NCI-H1105 treated with DMSO at 0.1 percent for 48 hours (cell line): ENCODE measurements around the gene PCGF3.

ENCODE experiments used
- DNase-seq: peaks from one replicate; lab custom pipeline; 2025; lab: John Stamatoyannopoulos, UW

PCGF3 gene, protein sequence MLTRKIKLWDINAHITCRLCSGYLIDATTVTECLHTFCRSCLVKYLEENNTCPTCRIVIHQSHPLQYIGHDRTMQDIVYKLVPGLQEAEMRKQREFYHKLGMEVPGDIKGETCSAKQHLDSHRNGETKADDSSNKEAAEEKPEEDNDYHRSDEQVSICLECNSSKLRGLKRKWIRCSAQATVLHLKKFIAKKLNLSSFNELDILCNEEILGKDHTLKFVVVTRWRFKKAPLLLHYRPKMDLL

DNA sequence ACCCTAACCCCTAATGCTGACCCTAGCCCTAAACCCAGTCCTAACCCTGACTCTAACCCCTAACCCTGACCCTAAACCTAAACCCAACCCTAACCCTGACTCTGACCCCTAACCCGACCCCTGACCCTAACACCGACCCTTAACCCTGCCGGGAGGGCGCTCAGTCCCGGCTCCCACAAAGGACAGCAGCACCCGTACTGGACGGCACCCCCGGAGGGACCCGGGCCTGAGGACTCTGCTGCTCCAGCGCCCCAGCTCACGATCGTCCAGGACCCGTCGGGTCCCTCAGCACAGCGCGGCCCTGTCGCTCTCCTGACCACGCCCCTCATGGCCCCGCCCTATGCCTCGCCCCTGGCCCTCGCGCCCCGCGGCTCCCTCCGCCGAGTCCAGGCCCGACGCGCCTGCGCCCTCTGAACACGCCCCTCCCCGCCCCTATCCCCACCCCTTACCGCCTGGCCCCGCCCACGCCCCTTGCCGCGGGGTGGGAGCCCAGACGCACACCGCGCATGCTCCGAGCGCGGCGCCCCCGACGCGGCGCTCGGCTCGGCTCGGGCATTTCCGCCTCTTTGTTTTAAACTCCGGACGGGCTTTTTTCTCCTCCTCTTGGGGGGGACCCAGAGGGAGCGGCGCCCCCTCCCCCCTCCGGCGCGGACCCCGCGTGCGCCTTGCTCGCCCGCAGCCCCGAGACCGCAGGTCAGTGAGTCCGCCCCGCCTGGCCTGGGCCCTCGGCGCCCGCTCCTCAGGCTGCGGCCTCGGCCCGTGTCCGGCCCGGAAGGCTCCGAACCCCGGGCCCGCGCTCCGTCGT lies at the start of gene PCGF3:
Gene PCGF3 (plus strand): TSS at position 555 of the 805 bp plus-strand sequence. CDS start 27,849 bp downstream, outside the sequence.
- peak; percentile 69 for DNase-seq

DNA sequence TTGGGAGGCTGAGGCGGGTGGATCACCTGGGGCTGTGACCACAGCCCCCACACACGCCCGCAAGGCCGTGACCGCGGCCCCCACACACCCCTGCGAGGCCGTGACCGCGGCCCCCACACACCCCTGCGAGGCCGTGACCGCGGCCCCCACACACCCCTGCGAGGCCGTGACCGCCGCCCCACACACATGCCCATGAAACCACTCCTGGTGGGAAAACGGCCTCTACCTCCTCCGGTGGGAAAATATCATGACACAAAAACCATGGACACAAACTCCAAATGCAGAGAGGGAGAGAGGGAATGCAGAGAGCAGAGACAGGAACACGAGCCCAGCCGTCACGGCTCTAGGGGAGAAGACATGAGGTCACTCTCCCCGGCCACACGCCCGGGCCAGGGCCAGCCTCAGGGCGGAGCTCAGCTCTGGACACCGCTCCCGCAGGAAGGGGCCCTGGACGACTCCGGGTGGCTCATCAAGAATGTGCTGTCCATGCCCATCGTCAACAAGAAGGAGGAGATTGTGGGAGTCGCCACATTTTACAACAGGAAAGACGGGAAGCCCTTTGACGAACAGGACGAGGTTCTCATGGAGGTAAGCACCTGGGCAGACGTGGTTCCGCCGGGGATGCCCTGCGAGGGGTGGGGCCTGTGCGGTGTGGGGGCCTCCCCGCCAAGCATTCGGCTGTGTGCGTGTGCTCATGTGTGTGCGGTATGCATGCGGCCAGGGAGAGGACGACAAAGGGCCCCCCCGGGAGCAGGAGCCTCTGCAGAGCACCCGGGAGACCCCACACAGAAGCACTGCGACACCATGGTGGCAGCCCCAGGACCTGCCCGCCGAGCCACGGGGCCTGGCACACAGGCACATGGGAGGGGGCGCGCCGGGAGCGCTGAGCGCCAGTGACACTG lies 48.9 kb upstream of the PCGF3 start:
- no peak for DNase-seq

DNA sequence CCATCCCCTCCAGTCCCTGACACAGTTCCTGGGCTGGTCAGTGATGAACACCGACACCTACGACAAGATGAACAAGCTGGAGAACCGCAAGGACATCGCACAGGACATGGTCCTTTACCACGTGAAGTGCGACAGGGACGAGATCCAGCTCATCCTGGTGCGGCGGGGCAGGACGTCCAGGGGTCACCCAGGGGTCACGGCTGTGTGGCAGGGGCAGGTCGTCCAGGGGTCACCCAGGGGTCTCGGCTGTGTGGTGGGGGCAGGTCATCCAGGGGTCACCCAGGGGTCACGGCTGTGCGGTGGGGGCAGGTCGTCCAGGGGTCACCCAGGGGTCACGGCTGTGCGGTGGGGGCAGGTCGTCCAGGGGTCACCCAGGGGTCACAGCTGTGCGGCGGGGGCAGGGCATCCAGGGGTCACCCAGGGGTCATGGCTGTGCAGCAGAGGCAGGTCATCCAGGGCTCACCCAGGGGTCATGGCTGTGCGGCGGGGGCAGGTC lies 48.2 kb upstream of the PCGF3 start:
- no peak for DNase-seq

DNA sequence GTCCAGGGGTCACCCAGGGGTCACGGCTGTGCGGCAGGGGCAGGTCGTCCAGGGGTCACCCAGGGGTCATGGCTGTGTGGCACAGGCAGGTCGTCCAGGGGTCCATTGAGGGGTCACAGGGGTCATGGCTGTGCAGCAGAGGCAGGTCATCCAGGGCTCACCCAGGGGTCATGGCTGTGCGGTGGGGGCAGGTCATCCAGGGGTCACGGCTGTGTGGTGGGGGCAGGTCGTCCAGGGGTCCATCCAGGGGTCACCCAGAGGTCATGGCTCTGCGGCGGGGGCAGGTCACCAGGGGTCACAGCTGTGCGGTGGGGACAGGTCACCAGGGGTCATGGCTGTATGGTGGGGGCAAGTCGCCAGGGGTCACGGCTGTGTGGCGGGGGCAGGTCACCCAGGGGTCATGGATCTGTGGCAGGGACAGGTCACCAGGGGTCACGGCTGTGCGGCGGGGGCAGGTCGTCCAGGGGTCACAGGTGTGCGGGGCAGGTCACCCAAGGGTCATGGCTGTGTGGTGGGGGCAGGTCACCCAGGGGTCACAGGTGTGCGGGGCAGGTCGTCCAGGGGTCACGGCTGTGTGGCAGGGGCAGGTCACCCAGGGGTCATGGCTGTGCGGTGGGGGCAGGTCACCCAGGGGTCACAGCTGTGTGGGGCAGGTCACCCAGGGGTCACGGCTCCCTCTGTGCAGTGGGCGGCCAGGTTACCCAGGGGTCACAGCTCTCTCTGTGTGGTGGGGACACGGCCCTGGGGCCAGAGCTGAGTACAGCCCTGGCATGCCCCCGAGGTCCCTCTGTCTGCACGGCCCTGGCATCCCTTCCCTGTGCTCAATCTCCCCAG lies 47.6 kb upstream of the PCGF3 start:
- DNase-seq = no peak

DNA sequence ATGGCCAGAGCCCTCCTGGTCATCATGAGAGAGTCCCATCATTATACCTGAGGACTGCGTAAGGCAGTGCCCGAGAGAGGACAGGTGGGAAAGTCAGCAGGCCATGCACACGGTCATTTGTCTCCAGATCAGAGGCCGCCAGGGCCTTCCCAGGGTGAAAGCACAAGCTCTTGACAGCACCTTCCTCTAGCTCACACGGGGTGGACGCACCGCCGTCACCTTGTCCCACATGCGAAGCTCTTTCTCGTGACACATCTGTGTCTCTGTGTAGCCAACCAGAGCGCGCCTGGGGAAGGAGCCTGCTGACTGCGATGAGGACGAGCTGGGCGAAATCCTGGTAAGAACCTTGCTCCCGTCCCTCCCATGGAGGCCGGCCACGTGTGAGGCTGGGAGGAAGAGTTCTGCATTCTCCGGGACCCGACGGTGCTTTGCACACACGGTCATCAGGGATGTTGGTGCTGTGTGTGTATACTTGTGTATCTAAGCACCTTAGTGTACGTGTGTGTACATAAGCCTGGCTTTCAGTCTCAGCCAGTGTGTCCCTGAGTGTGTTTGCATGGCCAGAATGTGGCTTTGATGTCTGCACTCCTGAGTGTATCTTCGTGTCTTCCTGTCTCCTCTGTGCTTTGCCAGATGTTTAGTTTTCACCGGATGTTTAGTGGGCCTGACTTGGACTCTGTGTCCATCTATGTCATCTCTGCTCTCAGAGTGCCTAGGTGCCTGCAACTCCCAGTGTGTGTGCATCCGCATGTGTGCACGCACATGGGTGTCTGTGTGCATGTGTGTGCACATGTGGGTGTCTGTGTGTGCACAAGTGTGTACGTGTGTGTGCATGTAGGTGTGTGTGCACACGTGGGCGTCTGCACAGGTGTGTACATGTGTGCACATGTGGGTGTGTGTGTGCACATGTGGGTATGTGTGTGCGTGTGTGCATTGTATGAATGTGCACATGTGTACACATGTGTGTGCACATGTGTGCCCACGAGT lies 46.7 kb upstream of the PCGF3 start:
- DNase-seq = no peak

DNA sequence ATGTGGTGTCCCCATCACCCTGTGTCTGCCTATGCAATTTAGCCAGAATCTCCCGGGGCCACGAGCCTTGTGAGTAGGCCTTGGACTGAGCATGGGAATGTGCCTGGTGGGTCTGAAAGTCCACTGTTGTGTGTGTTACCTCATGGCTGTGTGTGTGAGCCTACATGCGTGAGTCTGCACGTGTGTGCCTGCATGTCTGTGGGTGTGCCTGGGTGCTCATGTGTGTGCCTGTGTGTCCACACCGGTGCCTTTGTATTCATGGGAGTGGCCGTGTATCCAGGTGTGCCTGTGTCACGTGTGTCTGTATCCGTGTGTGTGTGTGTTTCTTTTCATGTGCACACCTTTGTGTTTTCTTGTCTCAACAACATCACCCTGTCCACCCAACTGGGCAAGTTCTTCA lies 45.8 kb upstream of the PCGF3 start:
- no peak for DNase-seq

DNA sequence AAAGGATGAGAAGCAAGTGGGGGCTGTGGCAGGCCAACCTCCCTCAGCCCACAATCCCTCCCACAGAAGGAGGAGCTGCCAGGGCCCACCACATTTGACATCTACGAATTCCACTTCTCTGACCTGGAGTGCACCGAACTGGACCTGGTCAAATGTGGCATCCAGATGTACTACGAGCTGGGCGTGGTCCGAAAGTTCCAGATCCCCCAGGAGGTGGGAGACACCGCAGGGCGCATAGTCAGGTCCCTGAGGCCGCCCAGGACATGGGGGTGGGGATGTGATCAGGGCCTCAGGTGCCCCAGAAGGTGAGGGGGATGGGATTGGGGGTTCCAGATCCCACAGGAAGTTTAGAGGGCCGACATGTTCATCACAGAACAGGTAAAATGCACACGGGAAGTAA lies 45.2 kb upstream of the PCGF3 start:
- no peak for DNase-seq

DNA sequence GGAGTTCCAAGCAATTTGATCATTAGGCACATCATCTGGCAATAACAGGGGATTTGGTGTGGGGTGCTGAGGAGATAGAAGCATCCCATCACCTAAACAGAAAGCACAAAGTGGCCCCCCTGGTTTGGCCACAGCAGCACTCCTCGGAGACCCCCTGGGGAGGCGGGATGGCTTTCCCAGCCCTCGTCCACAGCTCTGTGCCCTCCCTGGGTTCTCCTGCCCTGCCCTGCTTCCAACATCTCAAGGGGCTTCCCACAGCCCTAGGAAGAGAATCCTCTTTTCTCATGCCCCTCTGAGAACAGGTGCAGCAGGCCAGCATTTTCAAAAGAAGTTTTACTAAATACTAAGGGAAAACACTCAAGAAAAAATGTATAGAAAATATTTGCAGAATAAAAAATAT lies 44.4 kb upstream of the PCGF3 start:
- no peak for DNase-seq

DNA sequence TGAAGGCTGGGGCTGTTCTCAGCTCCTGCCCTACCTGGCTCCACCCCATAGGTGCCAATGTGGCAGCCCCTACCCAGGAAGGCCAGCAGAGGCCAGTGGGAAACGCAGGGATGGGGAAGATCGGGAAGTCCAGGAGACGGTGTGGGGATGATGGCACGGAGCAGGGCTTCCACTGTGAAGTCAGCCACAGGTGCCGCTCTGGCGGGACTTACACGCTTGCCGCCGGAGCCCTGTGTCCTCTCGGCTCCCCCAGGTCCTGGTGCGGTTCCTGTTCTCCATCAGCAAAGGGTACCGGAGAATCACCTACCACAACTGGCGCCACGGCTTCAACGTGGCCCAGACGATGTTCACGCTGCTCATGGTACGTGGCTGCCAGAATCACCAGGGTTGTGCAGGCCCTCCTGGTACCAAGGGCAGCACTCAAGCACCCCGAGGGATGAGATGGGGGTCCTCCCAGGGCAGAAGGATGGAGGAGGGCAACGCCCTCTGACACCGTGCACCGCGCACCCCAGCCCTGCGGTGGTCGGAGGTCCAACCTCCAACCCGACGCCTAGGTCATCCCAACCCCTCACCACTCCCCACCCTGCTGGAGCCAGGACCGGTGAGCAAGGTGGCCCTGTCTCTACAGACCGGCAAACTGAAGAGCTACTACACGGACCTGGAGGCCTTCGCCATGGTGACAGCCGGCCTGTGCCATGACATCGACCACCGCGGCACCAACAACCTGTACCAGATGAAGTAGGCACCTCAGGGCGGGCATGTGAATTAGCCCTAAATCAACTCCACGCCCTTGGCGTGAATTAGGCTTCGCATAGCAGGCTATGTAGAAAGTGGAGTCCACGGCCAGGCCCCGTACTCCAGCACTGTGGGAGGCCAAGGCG lies 43.5 kb upstream of the PCGF3 start:
- DNase-seq = no peak

DNA sequence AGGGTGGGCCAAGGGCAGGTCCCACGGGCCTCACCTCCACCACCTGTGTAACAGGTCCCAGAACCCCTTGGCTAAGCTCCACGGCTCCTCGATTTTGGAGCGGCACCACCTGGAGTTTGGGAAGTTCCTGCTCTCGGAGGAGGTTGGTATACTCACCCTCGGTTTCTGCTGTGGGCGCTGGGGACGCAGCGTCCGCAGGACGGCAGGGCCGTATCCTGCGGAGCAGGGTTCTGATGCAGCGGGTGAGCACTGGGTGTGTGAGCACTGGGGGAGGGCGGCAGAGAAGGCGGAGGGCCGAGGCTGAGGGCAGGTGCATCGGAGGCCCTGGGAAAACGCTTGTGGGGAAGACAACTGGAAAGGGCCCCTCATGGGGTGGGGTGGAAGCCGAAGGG lies 42.6 kb upstream of the PCGF3 start:
- no peak for DNase-seq

DNA sequence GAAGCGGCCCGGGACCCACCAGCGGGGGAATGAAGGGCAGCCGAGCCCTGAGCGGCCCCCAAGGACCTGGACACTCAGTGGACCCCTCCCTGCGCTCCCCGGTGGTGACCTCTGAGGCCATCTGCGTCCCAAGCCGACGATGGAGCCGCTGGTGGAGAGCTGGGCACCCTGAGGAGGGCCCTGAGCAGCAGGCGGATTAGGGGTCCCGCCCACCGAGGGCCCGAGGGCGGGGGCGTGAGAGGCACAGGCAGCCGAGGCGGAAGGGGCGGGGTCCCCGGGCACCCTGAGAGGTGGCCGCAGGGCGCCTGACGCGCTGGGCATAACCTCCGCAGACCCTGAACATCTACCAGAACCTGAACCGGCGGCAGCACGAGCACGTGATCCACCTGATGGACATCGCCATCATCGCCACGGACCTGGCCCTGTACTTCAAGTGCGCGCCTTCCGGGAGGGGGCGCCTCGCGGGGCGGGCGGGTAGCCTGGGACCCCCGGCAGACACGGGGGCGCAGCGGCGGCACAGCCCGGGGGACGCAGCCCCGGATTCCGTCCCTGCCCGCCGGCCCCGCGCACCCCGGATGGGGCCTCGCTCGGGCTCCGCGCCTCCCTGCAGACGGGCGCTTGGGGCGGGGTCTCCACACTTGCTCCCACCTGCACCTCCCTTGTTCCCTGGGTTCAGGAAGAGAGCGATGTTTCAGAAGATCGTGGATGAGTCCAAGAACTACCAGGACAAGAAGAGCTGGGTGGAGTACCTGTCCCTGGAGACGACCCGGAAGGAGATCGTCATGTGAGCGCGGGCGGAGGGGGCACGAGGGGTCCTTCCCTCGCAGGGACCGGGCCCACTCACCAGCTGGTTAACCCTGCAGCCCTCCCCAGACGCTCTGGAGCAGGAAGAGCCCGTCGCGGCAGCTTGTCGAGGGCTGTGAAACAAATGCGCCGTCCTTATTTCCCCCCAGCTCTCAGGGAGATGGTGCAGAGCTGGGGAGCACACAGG lies 41.9 kb upstream of the PCGF3 start:
- DNase-seq = peak; percentile 24

DNA sequence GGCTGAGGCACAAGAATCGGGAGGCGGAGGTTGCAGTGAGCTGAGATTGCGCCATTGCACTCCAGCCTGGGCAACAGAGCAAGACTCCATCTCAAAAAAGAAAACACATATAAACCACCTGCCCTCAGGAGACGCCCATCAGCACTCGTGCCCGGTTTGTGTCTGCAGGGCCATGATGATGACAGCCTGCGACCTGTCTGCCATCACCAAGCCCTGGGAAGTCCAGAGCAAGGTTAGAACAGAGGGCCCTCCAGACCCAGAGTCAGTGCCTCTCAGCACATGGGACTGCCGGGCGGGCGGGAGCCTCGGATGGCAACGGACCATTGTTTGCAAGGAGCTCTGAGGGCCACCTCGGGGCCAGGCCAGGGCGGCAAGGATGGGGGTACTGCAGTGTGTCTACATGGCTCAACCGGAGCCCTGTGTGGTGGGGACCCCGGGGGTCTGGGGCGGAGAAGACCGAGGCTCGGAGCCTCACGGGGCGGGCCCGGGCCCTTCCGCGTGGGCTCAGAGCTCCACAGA lies 40.9 kb upstream of the PCGF3 start:
- no peak for DNase-seq

DNA sequence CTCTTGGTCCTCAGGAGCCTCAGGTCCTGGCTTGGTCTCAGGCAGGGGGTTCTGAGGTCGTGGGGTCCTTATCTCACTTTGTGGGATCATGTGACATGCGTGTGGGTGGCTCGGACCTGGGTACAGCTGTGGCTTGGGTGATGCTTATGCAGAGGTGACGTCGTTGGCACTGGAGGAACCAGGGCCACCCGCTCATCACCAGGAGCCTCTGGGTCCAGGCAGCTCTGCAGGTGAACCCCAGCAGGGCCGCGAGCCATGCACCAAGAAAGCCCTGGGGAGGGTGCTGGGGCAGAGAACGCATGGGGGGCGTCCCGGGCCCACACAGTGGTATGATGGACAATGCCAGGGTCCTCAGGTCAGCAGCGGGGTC lies 40.3 kb upstream of the PCGF3 start:
- no peak for DNase-seq

DNA sequence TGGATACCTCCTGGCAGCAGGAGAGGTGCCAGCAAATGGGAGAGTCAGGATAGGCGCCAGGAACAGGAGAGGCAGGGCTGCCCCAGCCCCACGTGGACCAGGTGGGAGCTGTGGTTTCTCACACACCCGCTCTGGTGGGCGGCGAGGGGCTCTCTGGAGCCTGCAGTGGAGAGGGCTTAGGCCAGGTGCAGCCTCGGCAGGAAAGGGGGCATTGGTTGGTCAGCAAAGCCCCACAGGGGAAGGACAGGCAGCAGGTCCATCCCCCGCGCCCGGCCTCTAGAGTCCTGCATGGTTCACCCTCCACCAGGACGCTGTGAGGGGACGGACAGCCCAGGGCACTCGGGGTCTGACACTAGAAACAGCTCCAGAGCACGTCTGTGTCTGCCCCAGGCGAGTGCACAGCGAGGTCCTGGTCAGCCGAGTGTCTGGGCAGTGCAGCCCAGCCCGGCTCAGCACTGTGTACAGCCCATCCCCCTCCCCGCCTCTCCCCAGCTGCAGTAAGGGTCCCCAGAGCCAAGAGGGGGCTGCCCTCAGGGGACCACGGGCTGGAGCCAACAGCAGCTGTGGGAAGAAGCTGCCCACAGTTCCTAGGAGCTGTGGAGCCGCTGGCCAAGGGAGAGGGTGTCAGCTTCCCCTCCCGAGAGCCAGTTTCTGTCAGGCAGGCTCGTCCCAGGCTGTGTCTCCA lies 39.7 kb upstream of the PCGF3 start:
- no peak for DNase-seq

DNA sequence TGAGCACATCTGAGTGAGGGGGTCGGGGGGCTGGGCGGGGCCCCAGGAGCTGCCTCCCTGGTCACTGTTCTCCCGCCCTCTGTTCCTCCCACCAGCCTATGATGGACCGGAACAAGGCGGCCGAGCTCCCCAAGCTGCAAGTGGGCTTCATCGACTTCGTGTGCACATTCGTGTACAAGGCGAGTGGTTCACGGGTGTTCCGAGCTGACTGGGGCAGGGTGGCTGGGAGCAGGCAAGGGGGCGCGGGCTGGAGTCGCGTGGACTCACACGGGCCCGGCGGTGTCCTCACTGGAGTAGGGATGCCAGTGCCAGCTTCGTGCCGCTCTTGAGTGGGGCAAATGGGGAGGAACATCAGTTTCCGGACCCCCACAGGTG lies 39.2 kb upstream of the PCGF3 start:
- no peak for DNase-seq

DNA sequence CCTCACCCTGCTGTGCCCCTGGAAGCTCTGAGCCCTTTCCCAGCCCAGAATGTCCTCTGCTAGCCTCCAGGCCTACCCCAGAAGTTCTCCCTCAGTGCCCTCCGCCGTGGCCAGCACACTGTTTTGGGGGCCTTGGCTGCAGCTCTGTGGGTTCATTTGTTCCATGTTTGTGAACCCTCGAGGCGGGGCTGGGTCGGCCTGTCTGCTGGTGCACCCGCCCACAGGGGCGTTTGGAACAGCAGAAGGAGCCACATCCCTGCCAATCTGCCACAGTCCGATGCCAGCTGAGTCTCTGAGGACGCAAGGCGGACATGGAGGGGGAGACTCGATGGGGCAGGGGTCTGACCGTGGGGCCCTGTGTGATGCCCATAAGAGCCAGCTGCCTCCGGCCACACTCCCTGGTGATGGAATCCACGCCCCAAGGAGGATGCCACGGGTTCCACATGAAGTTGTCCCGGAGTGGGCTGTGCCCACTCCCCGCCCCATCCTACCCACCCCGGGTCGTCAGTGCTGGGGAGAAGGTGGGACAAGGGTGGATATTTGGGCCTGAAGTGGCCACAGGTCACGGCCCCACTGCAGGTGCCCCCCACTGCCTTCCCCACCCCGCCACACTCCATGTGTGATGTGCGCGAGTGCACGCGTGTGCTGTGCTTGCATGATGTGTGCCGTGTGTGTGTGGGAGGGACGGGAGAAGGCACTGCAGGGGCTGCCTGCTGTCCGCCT lies 38.6 kb upstream of the PCGF3 start:
- no peak for DNase-seq

DNA sequence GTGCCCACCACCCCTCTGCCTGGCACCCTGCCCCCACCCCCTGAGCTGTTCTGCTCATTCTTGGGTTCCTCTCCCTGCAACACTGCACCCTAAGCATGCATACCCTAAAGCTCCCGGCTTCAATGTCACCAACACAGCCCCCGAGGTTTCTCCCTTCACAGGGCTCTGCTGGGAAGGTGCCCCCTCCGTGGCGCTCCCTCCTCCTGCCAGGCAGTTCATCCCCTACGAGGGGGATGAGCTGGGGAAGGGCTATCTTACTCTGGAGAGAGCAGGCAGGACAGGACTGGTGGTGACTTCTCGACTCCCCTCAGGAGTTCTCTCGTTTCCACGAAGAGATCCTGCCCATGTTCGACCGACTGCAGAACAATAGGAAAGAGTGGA lies 38.1 kb upstream of the PCGF3 start:
- DNase-seq = no peak
